Vagina (tissue), 2 donors: Measurements from ENCODE around the gene RCAN3.

ENCODE experiments used
- CTCF ChIP-seq, 3 experiments: fragments of 450-650 bp in 2 of 3; fragments of 200-600 bp in 1 of 3; sonication (generic) in 1 of 3; IDR thresholded peaks; one replicate each; pipeline ENCODE4 v1.5.1; 2017 to 2019; ENCODE audit warnings: antibody characterized with exemption in 3 of 3, mild to moderate bottlenecking in 2 of 3, moderate library complexity in 2 of 3
- POLR2A ChIP-seq, 2 donors: fragments of 450-650 bp; IDR thresholded peaks; one replicate each; pipeline ENCODE4 v1.6.1; 2017; ENCODE audit warnings: antibody characterized with exemption in 2 of 2, mild to moderate bottlenecking in 2 of 2, moderate library complexity in 2 of 2
- POLR2AphosphoS5 ChIP-seq, 2 donors: sonication (generic); formaldehyde crosslinking; IDR thresholded peaks; one replicate each; pipeline ENCODE4 v1.9.0; 2017; ENCODE audit warnings: antibody characterized with exemption in 2 of 2, mild to moderate bottlenecking in 2 of 2, low read depth in 1 of 2; ENCODE audit not compliant: insufficient read depth in 1 of 2

- TF ChIP-seq POLR2A (IDR thresholded peaks at IDR 0.05), result no peak
- TF ChIP-seq CTCF (IDR thresholded peaks at IDR 0.05), result no peak
- TF ChIP-seq POLR2AphosphoS5 (IDR thresholded peaks at IDR 0.05; ENCODE audit: insufficient read depth in 1 of 2, low read depth in 1 of 2), result no peak
Observed at GRCh38 chr1:24508911-24509310, 6.3 kb downstream of the RCAN3 start.
